Peyer's patch (tissue), 4 donors: ENCODE results near the gene B4GALT5. TPM values are rescaled to one million over a fixed set of nuclear protein-coding genes. Genes with fewer than 3 reads are reported as not detected.
A peak's percentile ranks its signal among the peaks of the same experiment; 100 is the strongest.
"Not testable (repeated sequence)": the region's sequence is repeated elsewhere in the genome, so short reads cannot be mapped to it uniquely, and the experiment has no call there.

Source experiments
- DNase-seq, 3 donors: peaks; one replicate each; pipeline ENCODE4 v3.0.0-alpha.2; 2017 to 2019
- H3K27ac ChIP-seq, 4 donors: fragments of 200-600 bp; sonication (generic); one replicate each; pipeline ENCODE4 v1.5.1; 2016 to 2019
- H3K27me3 ChIP-seq, 2 donors: fragments of 200-600 bp; sonication (generic); one replicate each; pipeline ENCODE4 v1.5.1; 2019
- H3K36me3 ChIP-seq, 3 donors: fragments of 200-600 bp; sonication (generic); one replicate each; pipeline ENCODE4 v1.5.1; 2016 to 2019
- H3K4me1 ChIP-seq, 4 donors: fragments of 200-600 bp; sonication (generic); one replicate each; pipeline ENCODE4 v1.5.1; 2016 to 2019
- H3K4me3 ChIP-seq, 4 donors: fragments of 200-600 bp; sonication (generic); 1 replicate in 3 of 4; 2 replicates in 1 of 4; pipeline ENCODE4 v1.5.1; 2016 to 2019; ENCODE audit warnings: mild to moderate bottlenecking in 1 of 4
- H3K9me3 ChIP-seq, 4 donors: fragments of 200-600 bp; sonication (generic); one replicate each; pipeline ENCODE4 v1.5.1; 2016 to 2019; ENCODE audit warnings: mild to moderate bottlenecking in 1 of 4
- CTCF ChIP-seq, 6 experiments: fragments of 450-650 bp in 4 of 6; fragments of 200-600 bp in 2 of 6; sonication (generic) in 1 of 6; IDR thresholded peaks; one replicate each; pipeline ENCODE4 v1.5.1; 2017 to 2019; ENCODE audit warnings: antibody characterized with exemption in 6 of 6, mild to moderate bottlenecking in 3 of 6, moderate library complexity in 1 of 6
- POLR2A ChIP-seq, 2 donors: fragments of 450-650 bp; IDR thresholded peaks; one replicate each; pipeline ENCODE4 v1.5.1; 2017; ENCODE audit warnings: antibody characterized with exemption in 2 of 2, mild to moderate bottlenecking in 2 of 2, moderate library complexity in 2 of 2
- total RNA-seq, 4 donors: library from RNA; depleted of rRNA; stranded (reverse); fragments of >200 nt; gene quantifications; one replicate each; pipeline ENCODE4 v1.1.0, GENCODE V29; 2016

Gene B4GALT5
- total RNA-seq, 4 donors from 2014 or later: 8.3 to 24.5 (median 19.3) TPM

GRCh38 chr20:49615401-49616153, 98.1 kb downstream of the B4GALT5 start:
- DNase-seq: peak in 2 of 3 donors; percentile 86 to 88
- no peaks in the 10 kb centered on the region for H3K36me3 ChIP-seq
- no peaks in the 10 kb centered on the region for H3K27me3 ChIP-seq
- peaks cover 0 to 13% (median 2%) of the 10 kb centered on the region in 4 donors for H3K4me1 ChIP-seq
- H3K9me3 ChIP-seq: no peaks in the 10 kb centered on the region
- no peak for TF ChIP-seq POLR2A (IDR thresholded peaks at IDR 0.05)
- TF ChIP-seq CTCF (IDR thresholded peaks at IDR 0.05): peak in 2 of 6 experiments; percentile 10 to 41
- no peak overlapping the region for H3K4me3 ChIP-seq
- peak overlapping the region in 2 of 4 donors; percentile 63 to 65 for H3K27ac ChIP-seq

GRCh38 chr20:49615051-49615400, 98.7 kb downstream of the B4GALT5 start:
- not testable (repeated sequence) for H3K36me3 ChIP-seq, H3K9me3 ChIP-seq, H3K27me3 ChIP-seq, H3K4me3 ChIP-seq, DNase-seq
- H3K27ac ChIP-seq: peak overlapping the region in 2 of 4 donors; percentile 63 to 65
- peaks cover 0 to 14% (median 1%) of the 10 kb centered on the region in 4 donors for H3K4me1 ChIP-seq

- Histone ChIP-seq H3K27ac (no peak overlapping the region), H3K4me3 (no peak overlapping the region), H3K36me3 (no peaks in the 10 kb centered on the region), H3K9me3 (no peaks in the 10 kb centered on the region), H3K4me1 (peaks cover 0 to 14% (median 0%) of the 10 kb centered on the region in 4 donors), H3K27me3 (no peaks in the 10 kb centered on the region)
- no peak for TF ChIP-seq POLR2A (IDR thresholded peaks at IDR 0.05)
- no peak for TF ChIP-seq CTCF (IDR thresholded peaks at IDR 0.05)
- DNase-seq: no peak
Measured at GRCh38 chr20:49614338-49615050, 99.2 kb downstream of the B4GALT5 start.

GRCh38 chr20:49612127-49612738, 101.4 kb downstream of the B4GALT5 start:
- no peaks in the 10 kb centered on the region for H3K27me3 ChIP-seq
- no peak for TF ChIP-seq POLR2A (IDR thresholded peaks at IDR 0.05)
- TF ChIP-seq CTCF (IDR thresholded peaks at IDR 0.05): no peak
- H3K27ac ChIP-seq: no peak overlapping the region
- H3K4me3 ChIP-seq: no peak overlapping the region
- no peaks in the 10 kb centered on the region for H3K9me3 ChIP-seq
- H3K4me1 ChIP-seq: peaks cover 0 to 14% (median 2%) of the 10 kb centered on the region in 4 donors
- no peaks in the 10 kb centered on the region for H3K36me3 ChIP-seq
- DNase-seq: no peak

- not testable (repeated sequence) for H3K36me3 ChIP-seq, H3K27ac ChIP-seq, H3K27me3 ChIP-seq, H3K9me3 ChIP-seq
- peak in 1 of 3 donors; percentile 4 for DNase-seq
- peak overlapping the region in 3 of 4 donors; percentile 24 to 31 (median 24) for H3K4me3 ChIP-seq
- H3K4me1 ChIP-seq: peaks cover 0 to 14% (median 2%) of the 10 kb centered on the region in 4 donors
Measured at GRCh38 chr20:49611539-49612126, 102.0 kb downstream of the B4GALT5 start.

GRCh38 chr20:49610691-49611538, 102.8 kb downstream of the B4GALT5 start:
- Histone ChIP-seq H3K4me1 (peaks cover 0 to 14% (median 2%) of the 10 kb centered on the region in 4 donors), H3K27me3 (no peaks in the 10 kb centered on the region), H3K9me3 (no peaks in the 10 kb centered on the region), H3K36me3 (no peaks in the 10 kb centered on the region), H3K4me3 (peak overlapping the region in 3 of 4 donors; percentile 24 to 31 (median 24)), H3K27ac (no peak overlapping the region)
- TF ChIP-seq CTCF (IDR thresholded peaks at IDR 0.05) (peak; percentile 96 to 100 (median 100)), POLR2A (IDR thresholded peaks at IDR 0.05) (peak in 1 of 2 donors; percentile 12)
- peak; percentile 72 to 91 (median 90) for DNase-seq
